ENCODE measurements around the gene SLC9B2.

Gene SLC9B2

GRCh38 chr4:103026868-103027267, 49.7 kb downstream of the SLC9B2 start:
- no peak for TF ChIP-seq CTCF (IDR thresholded peaks at IDR 0.05; ENCODE audit: low read length)
- H3K4me2 ChIP-seq (ENCODE audit: low read length) = no peak overlapping the region
- no peak overlapping the region for H3K4me3 ChIP-seq (ENCODE audit: low read depth, low read length, poor library complexity, severe bottlenecking)
- no peak overlapping the region for H2AFZ ChIP-seq (ENCODE audit: low read length)
- no peak overlapping the region for H3K9ac ChIP-seq (ENCODE audit: low read length)
- no peaks in the 10 kb centered on the region for H3K79me2 ChIP-seq (ENCODE audit: insufficient read depth, low read length)
- peaks cover 22% of the 10 kb centered on the region for H3K36me3 ChIP-seq (ENCODE audit: insufficient read depth, low read length)
- H3K27ac ChIP-seq (ENCODE audit: low read depth, low read length, poor library complexity, severe bottlenecking) = no peak overlapping the region
- H3K9me2 ChIP-seq (ENCODE audit: low read depth, low read length) = no peaks in the 10 kb centered on the region
- H3K9me3 ChIP-seq (ENCODE audit: low read length) = no peaks in the 10 kb centered on the region
- H3F3A ChIP-seq (ENCODE audit: insufficient read depth, low read length) = no peaks in the 10 kb centered on the region
- no peaks in the 10 kb centered on the region for H3K4me1 ChIP-seq (ENCODE audit: insufficient read depth, low read length, severe bottlenecking)
- H4K20me1 ChIP-seq (ENCODE audit: insufficient read depth, low read length) = no peaks in the 10 kb centered on the region
- no peaks in the 10 kb centered on the region for H3K27me3 ChIP-seq (ENCODE audit: insufficient read depth, low read length)

GRCh38 chr4:103024996-103025395, 51.6 kb downstream of the SLC9B2 start:
- H3K9me3 ChIP-seq (ENCODE audit: low read length) = no peaks in the 10 kb centered on the region
- TF ChIP-seq CTCF (IDR thresholded peaks at IDR 0.05; ENCODE audit: low read length) (no peak), EZH2 (IDR thresholded peaks at IDR 0.05; ENCODE audit: borderline replicate concordance, low read length) (no peak)

GRCh38 chr4:103021120-103021519, 55.4 kb downstream of the SLC9B2 start:
- H3K79me2 ChIP-seq (ENCODE audit: insufficient read depth, low read length) = no peaks in the 10 kb centered on the region
- no peaks in the 10 kb centered on the region for H3F3A ChIP-seq (ENCODE audit: insufficient read depth, low read length)
- peaks cover 19% of the 10 kb centered on the region for H3K4me1 ChIP-seq (ENCODE audit: insufficient read depth, low read length, severe bottlenecking)
- no peak overlapping the region for H3K4me3 ChIP-seq (ENCODE audit: low read depth, low read length, poor library complexity, severe bottlenecking)
- H3K36me3 ChIP-seq (ENCODE audit: insufficient read depth, low read length) = peaks cover 8% of the 10 kb centered on the region
- H3K27ac ChIP-seq (ENCODE audit: low read depth, low read length, poor library complexity, severe bottlenecking) = no peak overlapping the region
- no peak for TF ChIP-seq CTCF (IDR thresholded peaks at IDR 0.05; ENCODE audit: low read length)
- TF ChIP-seq EZH2 (IDR thresholded peaks at IDR 0.05; ENCODE audit: borderline replicate concordance, low read length) = no peak
- no peak overlapping the region for H3K4me2 ChIP-seq (ENCODE audit: low read length)
- no peak overlapping the region for H3K9ac ChIP-seq (ENCODE audit: low read length)
- no peaks in the 10 kb centered on the region for H3K27me3 ChIP-seq (ENCODE audit: insufficient read depth, low read length)
- H3K9me2 ChIP-seq (ENCODE audit: low read depth, low read length) = no peaks in the 10 kb centered on the region
- no peak overlapping the region for H2AFZ ChIP-seq (ENCODE audit: low read length)
- no peaks in the 10 kb centered on the region for H3K9me3 ChIP-seq (ENCODE audit: low read length)
- H4K20me1 ChIP-seq (ENCODE audit: insufficient read depth, low read length) = no peaks in the 10 kb centered on the region

More at GRCh38 chr4:103024996-103025395, 51.6 kb downstream of the SLC9B2 start:
- no peak overlapping the region for H3K4me2 ChIP-seq (ENCODE audit: low read length)
- H3K79me2 ChIP-seq (ENCODE audit: insufficient read depth, low read length) = no peaks in the 10 kb centered on the region
- no peaks in the 10 kb centered on the region for H4K20me1 ChIP-seq (ENCODE audit: insufficient read depth, low read length)
- H3K27ac ChIP-seq (ENCODE audit: low read depth, low read length, poor library complexity, severe bottlenecking) = no peak overlapping the region
- no peaks in the 10 kb centered on the region for H3K9me2 ChIP-seq (ENCODE audit: low read depth, low read length)
- peaks cover 4% of the 10 kb centered on the region for H3K4me1 ChIP-seq (ENCODE audit: insufficient read depth, low read length, severe bottlenecking)
- no peak overlapping the region for H3K4me3 ChIP-seq (ENCODE audit: low read depth, low read length, poor library complexity, severe bottlenecking)
- no peak overlapping the region for H2AFZ ChIP-seq (ENCODE audit: low read length)
- H3K9ac ChIP-seq (ENCODE audit: low read length) = no peak overlapping the region
- H3K27me3 ChIP-seq (ENCODE audit: insufficient read depth, low read length) = no peaks in the 10 kb centered on the region
- H3K36me3 ChIP-seq (ENCODE audit: insufficient read depth, low read length) = peaks cover 15% of the 10 kb centered on the region
- H3F3A ChIP-seq (ENCODE audit: insufficient read depth, low read length) = no peaks in the 10 kb centered on the region

All from OCI-LY1 (cell line).